NCI-H1436 (cell line): Measurements from ENCODE around the gene DYNLT2B.
"Not testable (repeated sequence)": the region's sequence is repeated elsewhere in the genome, so short reads cannot be mapped to it uniquely, and the experiment has no call there.

Source experiments
- DNase-seq: peaks from one replicate; lab custom pipeline; 2025; lab: John Stamatoyannopoulos, UW

DYNLT2B gene

GRCh38 chr3:196317687-196318467 lies at the start of gene DYNLT2B:
DYNLT2B (minus strand) TSS chr3:196318240; CDS start chr3:196318152, 88 bp downstream.
- peak; percentile 93 for DNase-seq

GRCh38 chr3:196365736-196366135 lies 47.7 kb upstream of the DYNLT2B start:
- DNase-seq: no peak

GRCh38 chr3:196360586-196360985 lies 42.5 kb upstream of the DYNLT2B start:
- DNase-seq: no peak

- not testable (repeated sequence) for DNase-seq
Observed at GRCh38 chr3:196358540-196358939, 40.5 kb upstream of the DYNLT2B start.

GRCh38 chr3:196357905-196358304 lies 39.9 kb upstream of the DYNLT2B start:
- no peak for DNase-seq

- no peak for DNase-seq
Observed at GRCh38 chr3:196356556-196356955, 38.5 kb upstream of the DYNLT2B start.

- DNase-seq: no peak
Observed at GRCh38 chr3:196355668-196356067, 37.6 kb upstream of the DYNLT2B start.

- no peak for DNase-seq
Observed at GRCh38 chr3:196354132-196354531, 36.1 kb upstream of the DYNLT2B start.

GRCh38 chr3:196351541-196351940 lies 33.5 kb upstream of the DYNLT2B start:
- no peak for DNase-seq

- no peak for DNase-seq
Observed at GRCh38 chr3:196350067-196350466, 32.0 kb upstream of the DYNLT2B start.

- no peak for DNase-seq
Observed at GRCh38 chr3:196348698-196349097, 30.7 kb upstream of the DYNLT2B start.

GRCh38 chr3:196344663-196345062 lies 26.6 kb upstream of the DYNLT2B start:
- DNase-seq: no peak

- DNase-seq: not testable (repeated sequence)
Observed at GRCh38 chr3:196343917-196344316, 25.9 kb upstream of the DYNLT2B start.

GRCh38 chr3:196341137-196341536 lies 23.1 kb upstream of the DYNLT2B start:
- DNase-seq: no peak

GRCh38 chr3:196340466-196340865 lies 22.4 kb upstream of the DYNLT2B start:
- no peak for DNase-seq

GRCh38 chr3:196339493-196340254 lies 21.6 kb upstream of the DYNLT2B start:
- no peak for DNase-seq

- no peak for DNase-seq
Observed at GRCh38 chr3:196339044-196339443, 21.0 kb upstream of the DYNLT2B start.

GRCh38 chr3:196336319-196337145 lies 18.5 kb upstream of the DYNLT2B start:
- no peak for DNase-seq

- no peak for DNase-seq
Observed at GRCh38 chr3:196335503-196335948, 17.5 kb upstream of the DYNLT2B start.

- DNase-seq: no peak
Observed at GRCh38 chr3:196334982-196335381, 16.9 kb upstream of the DYNLT2B start.

GRCh38 chr3:196332168-196332567 lies 14.1 kb upstream of the DYNLT2B start:
- no peak for DNase-seq

- DNase-seq: no peak
Observed at GRCh38 chr3:196327405-196327804, 9.4 kb upstream of the DYNLT2B start.
